Superior temporal gyrus (tissue), 1 donor: ENCODE data around the gene HPX.

ENCODE experiments used
- DNase-seq: peaks from one replicate; pipeline ENCODE4 v3.0.0-alpha.2; 2016; ENCODE audit errors: extremely low spot score

The HPX gene

GRCh38 chr11:6459099-6459450 is 18.3 kb upstream of the HPX start:
- no peak for DNase-seq

DNA sequence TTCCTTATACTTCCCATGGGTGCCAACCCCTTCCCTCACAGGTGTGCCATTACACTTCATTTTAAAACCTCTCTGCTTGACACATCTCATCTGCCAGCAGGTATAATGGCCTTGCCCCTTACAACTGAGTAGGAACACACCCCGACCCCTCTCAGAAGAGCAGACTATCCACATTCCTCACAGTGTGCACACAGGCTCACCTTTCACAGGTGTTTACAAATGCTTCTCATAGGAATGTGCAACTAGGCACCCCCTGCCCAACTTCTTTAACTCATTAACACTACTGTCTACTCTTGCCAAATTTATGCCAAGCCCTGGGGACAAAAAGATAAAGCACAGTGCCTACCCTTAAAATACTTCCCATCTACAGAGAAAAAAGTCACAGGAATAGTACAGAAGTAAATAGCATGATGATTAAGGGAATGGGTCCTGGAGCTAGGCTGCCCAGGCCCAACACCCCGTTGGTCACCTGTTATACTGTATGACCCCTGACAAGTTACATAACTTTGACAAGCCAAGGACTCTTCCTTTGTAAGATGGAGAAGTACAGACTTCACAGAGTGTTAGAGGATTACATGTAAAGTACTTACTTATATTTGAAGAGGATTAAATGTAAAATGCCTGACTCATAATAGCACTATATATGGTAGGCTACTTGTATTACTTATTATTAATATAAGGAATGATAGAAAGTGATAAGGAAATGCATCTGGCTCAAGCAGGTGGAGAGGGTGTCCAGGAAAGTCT is 17.7 kb upstream of the HPX start:
- no peak for DNase-seq

GRCh38 chr11:6457581-6458320 is 17.0 kb upstream of the HPX start:
- DNase-seq = no peak

DNA sequence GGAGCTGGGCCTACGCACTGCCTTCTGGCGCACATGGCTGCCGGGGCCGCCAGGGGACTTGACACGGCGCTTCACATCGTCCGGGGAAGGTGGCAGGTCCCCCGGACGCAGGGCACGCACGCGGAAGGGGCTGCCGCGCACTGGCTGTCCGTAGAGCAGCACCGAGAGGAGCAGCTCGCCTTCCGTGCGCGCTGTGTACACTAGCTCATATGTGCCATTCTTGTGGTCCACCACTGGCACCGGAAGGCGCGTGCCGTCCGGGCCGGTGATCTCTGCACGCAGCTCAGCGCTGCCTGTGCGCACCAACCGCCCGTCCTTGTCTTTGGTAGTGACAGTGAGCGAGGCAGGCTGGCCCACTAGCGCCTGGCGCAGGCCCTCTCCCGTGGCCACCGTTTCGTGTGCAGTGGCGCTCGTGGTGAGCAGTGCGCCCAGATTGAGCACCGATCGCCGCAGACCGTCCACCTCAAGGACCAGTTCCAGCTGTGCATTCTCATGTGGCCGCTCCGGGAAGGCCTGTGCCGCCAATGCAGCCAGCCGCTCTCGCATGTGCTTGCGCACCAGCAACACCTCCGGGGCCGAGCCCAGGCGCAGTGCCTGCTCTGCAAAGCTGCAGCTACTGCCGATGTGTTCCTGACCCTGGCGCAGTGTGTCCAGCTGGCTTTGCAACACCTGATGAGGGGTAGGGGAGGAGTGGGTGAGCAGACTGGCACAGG is 15.7 kb upstream of the HPX start:
- no peak for DNase-seq

GRCh38 chr11:6455070-6455469 is 14.3 kb upstream of the HPX start:
- no peak for DNase-seq

DNA sequence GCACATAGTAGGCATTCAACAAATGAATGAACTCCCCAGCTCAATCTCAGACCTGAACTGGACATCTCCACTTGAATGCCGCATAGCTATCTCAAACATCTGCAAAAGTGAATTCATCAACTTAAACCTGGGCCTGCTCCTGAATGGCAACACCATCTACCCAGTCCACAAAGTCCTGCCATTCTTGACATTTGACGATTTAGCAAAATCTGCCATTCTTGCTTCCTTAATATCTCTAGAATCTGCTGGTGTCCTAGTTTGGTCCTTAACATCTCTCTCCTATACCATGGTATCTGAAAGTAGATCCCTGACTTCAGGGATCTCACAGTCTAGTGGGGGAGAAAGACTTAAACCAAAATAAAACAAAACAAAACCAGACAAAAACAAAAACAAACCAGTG is 12.4 kb upstream of the HPX start:
- no peak for DNase-seq

DNA sequence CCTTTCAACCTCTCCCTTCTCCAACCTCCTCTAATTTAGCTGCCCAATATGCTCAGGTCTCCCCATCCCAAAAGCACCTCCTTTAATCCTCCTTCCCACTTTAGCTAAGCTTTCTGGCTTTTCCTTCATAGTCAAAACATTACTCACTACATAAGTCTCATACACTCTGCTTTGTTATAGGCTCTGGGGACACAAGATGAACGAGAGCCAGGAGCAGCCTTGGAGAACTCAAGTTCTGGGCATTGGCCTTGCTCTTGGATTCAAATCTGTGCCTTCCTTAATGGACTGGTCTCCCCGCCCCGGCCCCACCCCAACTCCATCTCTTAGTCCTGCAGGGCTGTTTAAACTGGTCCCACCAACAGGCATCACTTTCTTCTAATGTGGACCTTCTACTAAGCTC is 11.4 kb upstream of the HPX start:
- no peak for DNase-seq

- no peak for DNase-seq
Observed at GRCh38 chr11:6448574-6448973, 7.8 kb upstream of the HPX start.

GRCh38 chr11:6443269-6444003 is 2.6 kb upstream of the HPX start:
- peak; percentile 88 for DNase-seq

GRCh38 chr11:6442441-6442840 is 1.7 kb upstream of the HPX start:
- no peak for DNase-seq

GRCh38 chr11:6438979-6439571 is 1.7 kb downstream of the HPX start:
- DNase-seq = peak; percentile 83

DNA sequence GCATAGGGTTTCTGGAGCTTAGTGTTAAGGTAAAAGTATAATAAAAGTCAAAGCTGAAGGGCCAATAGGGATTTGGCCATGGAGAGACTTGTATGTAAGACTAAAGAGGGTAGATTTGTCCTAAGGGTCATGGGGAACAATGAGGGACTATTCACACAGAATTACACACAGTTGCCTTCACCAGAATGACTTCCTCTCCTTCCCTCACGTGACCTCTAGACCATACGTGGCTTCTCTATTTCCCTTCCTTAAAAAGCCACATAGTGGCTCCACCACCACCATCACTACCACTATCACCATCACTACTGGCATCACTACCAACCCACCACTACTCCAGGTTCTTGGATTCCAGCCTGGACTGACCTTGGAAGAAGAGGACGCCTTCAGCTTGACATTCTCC is 2.8 kb downstream of the HPX start:
- no peak for DNase-seq

- no peak for DNase-seq
Observed at GRCh38 chr11:6437423-6437822, 3.4 kb downstream of the HPX start.

GRCh38 chr11:6433998-6434660 is 6.7 kb downstream of the HPX start:
- no peak for DNase-seq

- DNase-seq = no peak
Observed at GRCh38 chr11:6431861-6432260, 8.9 kb downstream of the HPX start.

DNA sequence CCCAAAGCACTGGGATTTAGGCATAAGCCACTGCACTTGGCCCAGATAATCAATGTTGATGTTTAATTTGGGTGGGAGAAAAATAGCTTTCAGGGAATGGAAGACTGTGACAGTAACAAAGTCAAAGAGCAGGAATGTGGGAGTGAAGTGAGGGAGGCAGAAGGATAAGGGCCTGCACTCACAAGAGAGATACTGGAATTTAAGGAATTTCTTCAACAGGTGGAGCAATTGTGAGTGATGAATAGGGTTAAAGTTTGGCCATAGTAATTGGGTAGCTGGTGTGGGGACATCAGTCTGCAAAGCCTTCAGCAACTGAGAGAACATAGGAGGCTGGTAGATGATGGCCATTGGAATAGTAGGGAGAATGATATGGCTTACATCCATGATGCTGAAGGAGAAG is 13.3 kb downstream of the HPX start:
- no peak for DNase-seq

- DNase-seq = no peak
Observed at GRCh38 chr11:6420677-6421076, 20.1 kb downstream of the HPX start.

DNA sequence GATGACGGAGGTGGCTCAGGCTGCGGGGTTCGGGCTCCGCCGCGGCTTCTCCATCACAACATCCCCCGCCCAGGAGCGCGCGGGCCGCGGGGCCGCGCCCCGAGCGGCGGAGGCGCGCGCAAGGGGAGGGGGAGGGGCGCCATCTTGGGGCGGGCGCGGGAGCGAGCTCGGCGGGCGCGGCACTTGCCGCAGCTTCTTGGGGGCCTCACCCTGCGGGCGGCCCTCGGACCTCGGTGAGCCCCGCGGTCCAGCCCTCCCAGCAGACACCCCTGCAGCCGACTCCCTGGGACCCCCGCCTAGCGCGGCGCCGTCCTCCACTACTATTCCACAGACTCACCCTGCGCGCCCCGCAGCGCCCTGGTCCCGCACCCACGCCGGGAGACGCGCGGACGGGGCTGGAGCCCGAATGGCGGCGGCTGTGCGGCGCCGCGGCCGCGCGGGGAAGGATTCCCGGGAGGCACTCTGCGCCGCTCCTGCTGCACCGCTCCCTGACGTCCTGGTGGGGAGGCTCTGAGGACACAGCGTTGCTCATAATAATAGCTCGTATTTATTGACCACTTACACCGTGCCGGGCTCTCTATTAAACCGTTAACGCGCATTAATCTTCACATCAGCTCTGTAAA is 21.7 kb downstream of the HPX start, which contains the start of gene APBB1:
APBB1 (minus strand) TSS at position 86 of the 623 bp plus-strand sequence. CDS start 7,747 bp downstream, outside the sequence.
- DNase-seq = peak; percentile 77

- no peak for DNase-seq
Observed at GRCh38 chr11:6418557-6419008, 22.2 kb downstream of the HPX start.

GRCh38 chr11:6417907-6418556 is 22.8 kb downstream of the HPX start:
- DNase-seq = no peak
